NK-92 (cell line): Measurements from ENCODE around the gene EFS.
"Not testable (repeated sequence)": the region's sequence is repeated elsewhere in the genome, so short reads cannot be mapped to it uniquely, and the experiment has no call there.

Experiments
- DNase-seq: peaks from one replicate; lab custom pipeline; 2025; ENCODE audit not compliant: unreplicated experiment; lab: John Stamatoyannopoulos, UW

EFS gene

GRCh38 chr14:23365036-23365731 is at the start of gene EFS:
EFS (minus strand) TSS chr14:23365172; CDS start chr14:23365025, 147 bp downstream.
- DNase-seq = no peak

DNA sequence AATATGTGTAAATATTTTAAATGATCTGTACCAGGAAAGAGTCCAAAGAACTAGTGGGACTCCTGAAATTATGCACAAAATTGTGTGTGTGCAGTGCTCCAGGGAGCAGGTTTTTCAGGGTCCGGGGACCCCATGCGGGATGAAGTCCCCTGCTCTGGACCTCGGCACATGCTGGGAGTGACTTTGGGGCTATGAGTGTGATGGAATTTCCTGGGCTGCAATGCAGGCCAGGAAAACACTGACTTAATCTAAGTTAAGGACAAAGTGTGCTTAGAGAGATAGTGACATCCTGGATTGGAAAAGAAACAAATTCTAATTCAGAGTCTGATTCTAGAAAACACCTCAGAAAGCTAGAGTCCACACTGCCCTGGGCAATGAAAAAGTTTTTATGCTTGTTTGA is 49.3 kb upstream of the EFS start:
- no peak for DNase-seq

GRCh38 chr14:23413681-23414080 is 48.7 kb upstream of the EFS start:
- no peak for DNase-seq

DNA sequence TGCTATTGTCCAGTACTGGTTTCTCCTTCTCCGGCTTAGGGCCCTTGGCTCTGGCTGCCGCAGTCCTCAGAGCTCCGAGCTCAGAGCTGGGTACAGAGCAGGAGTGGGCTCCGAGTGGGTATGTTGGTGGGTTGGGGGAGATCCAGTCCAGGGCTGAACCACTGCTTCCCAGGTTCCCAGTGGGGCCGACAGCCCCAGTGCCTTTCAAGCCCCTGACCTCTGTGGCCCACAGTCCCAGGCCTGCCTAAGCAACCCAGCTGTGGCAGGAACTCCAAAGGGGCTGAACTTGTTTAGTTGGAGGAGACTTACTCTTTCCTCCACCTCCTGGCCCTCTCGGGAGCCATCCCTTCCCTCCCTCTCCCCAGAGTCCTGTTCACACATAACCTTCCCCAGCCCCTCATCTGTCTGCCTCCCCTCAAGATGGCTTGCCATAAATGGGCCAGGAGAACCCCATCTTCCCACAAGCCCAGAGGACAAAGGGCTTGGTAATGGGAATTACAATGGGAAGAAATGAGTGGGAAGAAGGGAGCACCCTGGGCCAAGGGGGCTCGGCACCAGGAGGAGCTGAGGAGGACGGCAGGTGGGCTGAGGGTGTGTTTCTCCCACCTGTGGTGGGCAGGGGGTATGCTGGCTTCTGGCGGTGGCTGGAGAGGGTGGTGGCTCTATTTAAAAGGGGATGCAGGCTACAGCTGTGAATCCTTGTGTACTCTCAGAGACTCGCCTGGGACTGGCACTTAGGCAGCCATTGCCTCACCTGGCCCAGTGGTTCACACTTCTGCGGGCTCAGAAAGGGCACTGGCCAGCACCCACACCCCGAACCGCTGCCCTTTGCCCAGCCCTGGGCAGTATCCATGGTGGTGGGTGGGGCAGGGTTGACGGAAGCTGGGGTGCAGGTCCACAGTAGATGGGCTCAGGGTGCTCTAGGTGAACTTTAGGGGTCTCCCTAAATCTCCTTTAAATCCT is 46.9 kb upstream of the EFS start:
- DNase-seq = no peak

GRCh38 chr14:23409966-23410635 is 45.1 kb upstream of the EFS start:
- DNase-seq = no peak

- DNase-seq = no peak
These were observed 44.5 kb upstream of the EFS start for GRCh38 chr14:23409475-23409874.

- no peak for DNase-seq
These were observed 43.3 kb upstream of the EFS start for GRCh38 chr14:23408307-23408630.

DNA sequence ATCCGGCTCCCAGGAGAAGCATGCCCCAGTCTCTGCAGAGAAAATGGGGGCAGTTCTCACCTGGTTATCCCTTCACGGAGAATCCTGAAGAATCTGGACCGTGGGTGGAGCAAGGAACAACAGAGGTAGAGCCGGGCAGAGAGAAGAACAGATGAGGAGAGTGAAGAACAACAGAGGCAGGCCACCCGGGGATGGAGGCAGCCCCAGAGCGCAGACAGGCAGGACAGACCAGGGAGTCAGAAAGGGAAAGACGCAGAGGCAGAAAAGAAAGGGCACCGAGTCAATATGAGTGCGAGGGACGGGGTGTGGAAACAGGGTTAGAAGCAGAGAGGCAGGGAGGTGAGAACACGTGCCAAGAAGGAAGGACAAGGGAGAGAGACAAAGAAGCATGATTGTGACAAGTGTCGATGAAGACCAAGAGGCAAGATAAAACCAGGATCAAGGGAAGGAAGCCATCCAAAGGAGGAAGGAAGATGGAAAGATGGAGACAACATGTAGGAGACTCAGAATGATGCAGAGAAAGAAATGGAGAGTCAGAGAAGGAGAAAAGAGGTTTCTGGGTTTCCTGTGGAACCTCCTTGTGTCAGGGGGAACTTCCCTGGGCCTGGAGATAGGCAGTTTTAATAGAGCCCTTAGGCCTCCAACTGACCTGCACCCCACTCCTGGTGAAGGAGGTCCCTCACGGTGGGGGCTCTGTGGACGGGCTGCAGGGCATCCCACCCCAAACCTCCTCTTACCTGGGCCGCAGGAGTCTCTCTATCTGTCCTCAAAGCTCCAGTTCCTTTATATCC is 42.7 kb upstream of the EFS start, which contains the start of gene MYH6:
Gene MYH6 (minus strand): TSS at position 758 of the 791 bp plus-strand sequence. CDS start 1,050 bp downstream, outside the sequence.
- DNase-seq = no peak

DNA sequence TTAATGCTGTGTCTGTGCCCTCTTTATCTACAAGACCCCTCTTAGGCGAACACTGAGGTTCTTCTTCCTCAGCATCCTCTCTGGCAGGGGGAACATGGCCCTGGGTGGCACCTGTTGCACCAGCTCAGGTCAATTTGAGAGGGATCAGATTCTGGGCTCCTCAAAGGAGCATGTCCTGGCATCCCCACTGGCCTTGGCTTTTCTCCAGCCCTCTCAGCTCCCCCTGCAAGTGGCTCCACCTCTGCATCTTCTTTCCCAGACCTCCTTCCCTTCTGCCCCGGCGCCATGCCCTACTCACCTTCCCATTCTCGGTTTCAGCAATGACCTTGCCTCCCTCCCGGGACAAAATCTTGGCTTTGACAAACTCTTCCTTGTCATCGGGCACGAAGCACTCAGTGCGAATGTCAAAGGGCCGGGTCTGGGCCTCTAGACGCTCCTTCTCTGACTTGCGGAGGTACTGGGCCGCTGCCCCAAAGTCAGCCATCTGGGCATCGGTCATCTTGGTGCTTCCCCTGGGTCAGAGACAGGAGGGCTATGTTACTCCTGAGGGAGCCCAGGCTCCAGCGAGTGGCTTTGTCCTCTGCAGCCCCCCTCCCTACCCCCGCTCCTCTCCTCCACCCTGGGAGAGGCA is 41.9 kb upstream of the EFS start:
- DNase-seq = no peak

DNA sequence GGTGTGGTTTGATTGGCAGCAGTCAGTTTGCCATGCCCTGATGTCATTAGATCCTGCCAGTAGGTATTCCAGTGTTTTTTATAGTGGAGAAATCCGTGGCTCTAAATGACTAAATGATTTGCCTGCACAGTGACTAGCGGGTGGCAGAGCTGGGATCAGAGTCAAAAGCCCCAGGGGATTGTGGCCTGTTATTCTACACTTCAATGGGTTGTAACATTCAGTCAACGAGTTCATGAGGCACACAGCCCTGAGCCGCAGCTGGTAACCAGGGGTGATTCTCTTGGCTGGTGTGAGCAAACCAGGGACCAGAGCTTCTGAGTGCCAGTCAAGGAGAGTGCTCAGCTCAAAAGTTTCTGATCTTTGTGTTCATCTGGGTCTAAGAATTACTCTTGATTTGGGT is 41.3 kb upstream of the EFS start:
- DNase-seq = no peak

- DNase-seq = no peak
These were observed 40.6 kb upstream of the EFS start for GRCh38 chr14:23405516-23406025.

- no peak for DNase-seq
These were observed 40.1 kb upstream of the EFS start for GRCh38 chr14:23405096-23405495.

- no peak for DNase-seq
These were observed 39.4 kb upstream of the EFS start for GRCh38 chr14:23404331-23404900.

GRCh38 chr14:23403908-23404307 is 38.9 kb upstream of the EFS start:
- no peak for DNase-seq

GRCh38 chr14:23403139-23403438 is 38.1 kb upstream of the EFS start:
- no peak for DNase-seq

DNA sequence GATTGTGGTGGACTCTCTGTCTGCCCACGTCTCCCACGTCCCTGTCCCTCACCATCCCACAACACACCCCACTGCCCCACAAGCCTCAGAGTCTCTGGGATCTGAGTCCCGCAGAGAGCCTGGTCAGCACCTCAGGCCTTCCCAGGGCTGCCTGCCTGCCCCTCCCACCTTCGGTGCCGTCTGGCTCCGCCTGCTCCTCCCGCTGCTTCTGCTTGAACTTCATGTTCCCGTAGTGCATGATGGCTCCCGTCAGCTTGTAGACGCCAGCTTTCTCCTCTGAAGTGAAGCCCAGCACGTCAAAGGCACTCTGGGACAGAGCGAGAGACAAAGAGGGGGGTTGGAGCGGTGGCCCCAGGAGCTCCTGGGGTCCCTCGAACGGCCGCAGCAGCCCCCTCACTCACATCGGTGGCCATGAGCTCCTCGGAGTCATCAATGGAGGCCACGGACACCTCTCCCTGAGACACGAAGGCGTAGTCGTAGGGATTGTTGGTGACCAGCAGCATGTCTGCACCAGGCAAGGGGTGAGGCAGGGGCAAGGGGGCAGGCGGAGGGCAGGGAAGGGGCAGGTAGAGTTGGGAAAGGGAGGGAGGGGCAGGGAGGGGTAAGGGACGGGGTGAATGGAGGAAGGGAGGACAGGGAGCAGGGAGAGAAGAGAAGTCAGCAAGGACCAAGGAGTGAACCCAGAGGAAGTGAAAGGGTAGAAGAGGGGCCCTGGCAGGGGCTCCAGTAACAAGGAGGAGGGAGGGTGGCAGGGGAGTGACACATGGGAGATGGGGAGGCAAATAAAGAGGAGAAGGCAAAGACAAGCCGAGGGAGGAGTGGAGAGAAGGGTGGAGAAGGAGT is 37.5 kb upstream of the EFS start:
- no peak for DNase-seq

GRCh38 chr14:23401291-23401690 is 36.3 kb upstream of the EFS start:
- no peak for DNase-seq

GRCh38 chr14:23400496-23401149 is 35.7 kb upstream of the EFS start:
- not testable (repeated sequence) for DNase-seq

- no peak for DNase-seq
These were observed 34.6 kb upstream of the EFS start for GRCh38 chr14:23399591-23399990.
